Measurements from ENCODE around the gene COQ3. TPM values are rescaled to one million over a fixed set of nuclear protein-coding genes. Genes with fewer than 3 reads are reported as not detected.
"Not testable (repeated sequence)": the region's sequence is repeated elsewhere in the genome, so short reads cannot be mapped to it uniquely, and the experiment has no call there.

The COQ3 gene
- total RNA-seq, 1 donor from 2014 or later: 7.4 TPM

DNA sequence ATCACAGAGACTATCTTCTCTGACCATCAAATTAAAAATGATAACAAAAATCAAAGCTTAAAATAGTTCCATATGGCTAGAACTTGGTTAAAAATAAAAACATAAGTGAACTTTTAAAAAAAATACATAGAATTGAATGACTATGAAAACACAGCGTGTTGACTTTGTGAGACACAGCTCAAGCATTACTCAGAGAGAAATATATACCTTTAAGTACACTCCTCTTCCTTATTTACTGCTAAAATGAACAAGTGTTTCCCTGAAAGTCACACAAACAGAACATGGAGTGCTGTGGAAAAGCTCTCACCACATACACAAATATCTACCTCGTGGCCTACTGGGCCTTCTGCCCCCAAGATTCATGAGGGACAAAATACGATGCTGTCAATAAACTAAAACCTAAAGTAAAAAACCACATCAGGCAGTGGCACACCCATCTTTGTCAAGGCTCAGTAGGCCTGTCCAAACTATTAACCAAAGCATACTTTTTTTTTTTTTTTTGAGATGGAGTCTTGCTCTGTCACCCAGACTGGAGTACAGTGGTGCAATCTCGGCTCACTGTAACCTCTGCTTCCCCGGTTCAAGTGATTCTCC lies 52.0 kb downstream of the COQ3 start:
- FAIRE-seq: no peak
- H3K36me3 ChIP-seq (ENCODE audit: control insufficient read depth, insufficient read depth, low read length): no peaks in the 10 kb centered on the region
- peak; percentile 68 for DNase-seq (ENCODE audit: low read depth)

DNA sequence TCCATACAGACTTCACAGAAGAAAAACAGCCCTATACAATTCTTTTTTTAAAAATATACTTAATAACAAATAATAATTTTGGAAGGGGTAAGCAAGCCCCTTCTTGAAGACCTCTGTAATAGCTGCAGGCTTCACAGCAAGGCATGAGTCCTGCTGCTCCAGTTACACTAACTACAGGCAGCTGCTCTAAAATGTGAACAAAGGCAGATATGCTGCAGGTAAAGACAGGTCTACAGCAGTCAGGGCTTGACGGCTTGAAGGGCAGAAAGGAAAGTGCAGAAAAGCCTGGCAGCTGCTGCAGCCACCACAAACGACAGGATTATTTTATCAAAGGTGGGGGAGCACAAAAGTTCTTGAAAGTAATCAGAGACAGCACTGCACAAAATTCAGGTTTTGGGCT lies 55.8 kb downstream of the COQ3 start:
- Histone ChIP-seq H3K27me3 (ENCODE audit: control insufficient read depth, insufficient read depth, low read length) (no peaks in the 10 kb centered on the region), H3K4me3 (ENCODE audit: low read depth, low read length) (no peak overlapping the region), H3K36me3 (ENCODE audit: control insufficient read depth, insufficient read depth, low read length) (no peaks in the 10 kb centered on the region)
- TF ChIP-seq CTCF (IDR thresholded peaks at IDR 0.05; ENCODE audit: insufficient read depth, low read length, severe bottlenecking): no peak
- peak; percentile 59 for DNase-seq (ENCODE audit: low read depth)
- no peak for FAIRE-seq

More for the DNA sequence above, 52.0 kb downstream of the COQ3 start:
- Histone ChIP-seq H3K4me3 (ENCODE audit: low read depth, low read length) (no peak overlapping the region), H3K27me3 (ENCODE audit: control insufficient read depth, insufficient read depth, low read length) (no peaks in the 10 kb centered on the region)
- TF ChIP-seq CTCF (IDR thresholded peaks at IDR 0.05; ENCODE audit: insufficient read depth, low read length, severe bottlenecking): no peak

DNA sequence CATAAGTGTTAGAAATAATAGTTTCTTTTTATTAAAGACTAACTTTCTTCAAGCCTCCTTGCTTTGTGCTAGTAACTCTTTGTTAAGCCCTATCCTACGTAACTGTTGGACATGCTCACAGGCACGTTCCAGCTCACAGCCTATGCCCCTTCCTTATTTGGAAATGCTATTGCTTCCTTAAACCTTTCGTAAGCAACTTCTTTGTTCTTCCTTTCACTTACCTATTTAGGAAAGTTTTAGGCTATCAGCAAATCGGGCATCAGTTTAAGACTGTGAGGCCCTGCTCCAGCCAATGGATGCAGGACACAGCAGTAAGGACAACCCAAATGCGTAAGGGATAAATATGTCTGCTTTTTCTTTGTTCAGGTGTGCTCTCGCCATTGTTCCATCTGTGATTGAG lies 58.7 kb downstream of the COQ3 start:
- not testable (repeated sequence) for H3K36me3 ChIP-seq (ENCODE audit: control insufficient read depth, insufficient read depth, low read length); H3K4me3 ChIP-seq (ENCODE audit: low read depth, low read length); H3K27me3 ChIP-seq (ENCODE audit: control insufficient read depth, insufficient read depth, low read length); FAIRE-seq
- peak; percentile 43 for DNase-seq (ENCODE audit: low read depth)

- TF ChIP-seq CTCF (IDR thresholded peaks at IDR 0.05; ENCODE audit: insufficient read depth, low read length, severe bottlenecking): peak; percentile 70
- no peak overlapping the region for H3K4me3 ChIP-seq (ENCODE audit: low read depth, low read length)
- FAIRE-seq (no peak), DNase-seq (ENCODE audit: low read depth) (peak; percentile 70)
- H3K27me3 ChIP-seq (ENCODE audit: control insufficient read depth, insufficient read depth, low read length): no peaks in the 10 kb centered on the region
- peaks cover 1% of the 10 kb centered on the region for H3K36me3 ChIP-seq (ENCODE audit: control insufficient read depth, insufficient read depth, low read length)
Observed at GRCh38 chr6:99334526-99335127, 59.4 kb downstream of the COQ3 start.

- H3K4me3 ChIP-seq (ENCODE audit: low read depth, low read length): no peak overlapping the region
- FAIRE-seq (no peak), DNase-seq (ENCODE audit: low read depth) (no peak)
- peaks cover 1% of the 10 kb centered on the region for H3K36me3 ChIP-seq (ENCODE audit: control insufficient read depth, insufficient read depth, low read length)
- no peaks in the 10 kb centered on the region for H3K27me3 ChIP-seq (ENCODE audit: control insufficient read depth, insufficient read depth, low read length)
- no peak for TF ChIP-seq CTCF (IDR thresholded peaks at IDR 0.05; ENCODE audit: insufficient read depth, low read length, severe bottlenecking)
Observed at GRCh38 chr6:99333068-99333467, 60.9 kb downstream of the COQ3 start.

DNA sequence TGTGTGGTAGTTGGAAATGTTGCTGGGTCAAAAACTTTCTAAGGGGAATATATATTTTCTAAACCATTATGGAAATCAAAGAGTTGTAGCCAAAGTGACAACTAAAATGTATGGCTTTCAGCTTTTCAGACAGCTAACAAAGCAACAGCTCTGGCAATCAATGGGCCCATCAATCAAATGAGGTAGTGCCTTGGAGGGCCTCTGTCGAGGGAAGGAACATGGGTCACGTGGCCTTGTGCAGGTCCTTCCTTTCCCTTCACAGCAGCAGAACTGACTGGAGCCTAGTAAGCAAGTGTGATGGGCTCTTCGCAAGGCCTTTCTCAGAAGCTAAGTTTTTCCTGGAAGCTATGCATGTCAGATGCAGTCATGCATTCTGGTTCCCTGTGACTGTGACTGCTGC lies 62.5 kb downstream of the COQ3 start:
- FAIRE-seq: peak; percentile 32
- Histone ChIP-seq H3K27me3 (ENCODE audit: control insufficient read depth, insufficient read depth, low read length) (no peaks in the 10 kb centered on the region), H3K36me3 (ENCODE audit: control insufficient read depth, insufficient read depth, low read length) (peaks cover 1% of the 10 kb centered on the region), H3K4me3 (ENCODE audit: low read depth, low read length) (no peak overlapping the region)
- TF ChIP-seq CTCF (IDR thresholded peaks at IDR 0.05; ENCODE audit: insufficient read depth, low read length, severe bottlenecking): no peak
- no peak for DNase-seq (ENCODE audit: low read depth)
